K562 treated with DMSO at 1 percent for 24 hours (cell line): ENCODE results near the gene CINP. TPM values are rescaled to one million over a fixed set of nuclear protein-coding genes. Genes with fewer than 3 reads are reported as not detected.

Experiments used
- total RNA-seq: library from RNA; unstranded; fragments of 300-600 nt; gene quantifications from 2 replicates; pipeline ENCODE4 v1.2.3, GENCODE V29; 2022; ENCODE audit warnings: low read depth; ENCODE audit not compliant: insufficient read depth

The CINP gene
- total RNA-seq = 44.1 and 47.8 TPM in 2 replicates

GRCh38 chr14:102362545-102363181, at the start of gene CINP, which contains the start of gene TECPR2:
Gene CINP (minus strand): TSS chr14:102362890. CDS start chr14:102362851, 39 bp downstream.
Gene TECPR2 (plus strand): TSS chr14:102362941. CDS start chr14:102376722, 13,781 bp downstream.

GRCh38 chr14:102319351-102320032, 43.2 kb downstream of the CINP start, which contains the start of gene ZNF839:
Gene ZNF839 (plus strand): TSS chr14:102319746. CDS start chr14:102319766, 20 bp downstream.

GRCh38 chr14:102304611-102305506, 57.8 kb downstream of the CINP start, which contains the start of gene MOK:
Gene MOK (minus strand): TSS chr14:102305164. CDS start chr14:102304968, 196 bp downstream.

Other genes starting within 250 kb of the CINP start
- 10.4 and 10.7 TPM in 2 replicates for gene WDR20, start 223.0 kb downstream of the CINP start, total RNA-seq
- 8.6 and 10.0 TPM in 2 replicates for gene MOK, start 57.7 kb downstream of the CINP start, total RNA-seq
- 6.6 and 8.0 TPM in 2 replicates for gene ZNF839, start 43.1 kb downstream of the CINP start, total RNA-seq
- gene TECPR2, start 51 bp upstream of the CINP start, total RNA-seq = 5.2 and 5.3 TPM in 2 replicates
- 64.4 and 87.9 TPM in 2 replicates for gene ANKRD9, start 146.9 kb upstream of the CINP start, total RNA-seq
- 19.3 and 21.5 TPM in 2 replicates for gene RCOR1, start 229.8 kb upstream of the CINP start, total RNA-seq